ENCODE results near the gene RAB5IF. TPM values are rescaled to one million over a fixed set of nuclear protein-coding genes. Genes with fewer than 3 reads are reported as not detected.

RAB5IF gene
- total and polyA plus RNA-seq, 9 of the 15 experiments (the other 6 are each of a cell fraction or from before 2014, with no cell fraction given): 26.5 to 198 (median 134) TPM

DNA sequence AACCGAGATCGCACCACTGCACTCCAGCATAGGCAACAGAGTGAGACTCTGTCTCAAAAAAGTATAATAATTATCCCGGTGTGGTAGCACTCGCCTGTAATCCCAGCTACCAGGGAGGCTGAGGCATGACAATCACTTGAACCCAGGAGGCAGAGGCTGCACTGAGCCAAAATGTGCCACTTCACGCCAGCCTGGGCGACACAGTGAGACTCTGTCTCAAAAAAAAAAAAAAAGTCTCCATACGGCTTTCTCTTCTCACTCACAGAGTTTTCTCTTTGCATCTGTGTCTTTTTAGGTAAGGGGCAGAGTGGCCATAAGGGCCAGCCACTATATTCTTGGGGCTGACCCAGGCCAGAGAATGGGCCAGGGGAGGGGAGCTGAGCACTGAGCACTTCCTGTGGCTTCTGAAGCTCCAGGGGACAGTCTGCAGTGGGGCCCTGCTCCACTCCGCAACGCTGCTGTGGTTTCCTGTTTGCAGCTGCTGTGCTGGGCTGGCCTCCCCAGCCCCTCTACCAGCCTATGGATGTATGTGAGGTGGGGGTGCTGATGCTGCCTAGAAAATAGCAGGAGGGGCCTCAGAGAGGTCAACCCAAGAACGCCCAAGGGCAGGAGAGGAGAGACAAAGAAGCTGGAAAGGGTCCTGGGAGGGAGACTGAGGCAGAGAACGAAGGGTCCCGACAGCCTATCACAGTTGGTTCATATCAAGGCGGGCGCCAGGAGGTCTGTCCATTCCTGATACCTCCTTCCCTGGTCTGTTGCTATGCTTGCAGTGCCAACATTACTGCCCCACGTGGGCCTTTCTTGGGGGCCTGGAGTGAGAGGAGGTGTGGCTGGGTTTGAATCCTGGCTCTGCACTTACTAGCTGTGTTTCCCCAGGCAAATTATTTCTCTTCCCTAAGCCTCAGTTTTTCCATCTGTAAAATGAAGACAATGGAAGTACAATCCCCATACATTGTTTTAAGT is 24.4 kb downstream of the RAB5IF start:
- H3K9me3 ChIP-seq (replicated peaks; ENCODE audit: control insufficient read depth, insufficient read depth, low read depth, low read length): no peaks in the 10 kb centered on the region
- H3K4me3 ChIP-seq: no peak overlapping the region
- no peaks in the 10 kb centered on the region for H3K36me3 ChIP-seq (ENCODE audit: control insufficient read depth, insufficient read depth, low read length)
- ATAC-seq (peak; percentile 34; the same call in 1 of the 3 replicates), DNase-seq (ENCODE audit: extremely low read depth in 1 of 4, low spot score in 3 of 4) (no peak), FAIRE-seq (no peak)
- no peaks in the 10 kb centered on the region for H3K9me1 ChIP-seq (ENCODE audit: control insufficient read depth, insufficient read depth, low read length)
- TF ChIP-seq, protein P1, sequence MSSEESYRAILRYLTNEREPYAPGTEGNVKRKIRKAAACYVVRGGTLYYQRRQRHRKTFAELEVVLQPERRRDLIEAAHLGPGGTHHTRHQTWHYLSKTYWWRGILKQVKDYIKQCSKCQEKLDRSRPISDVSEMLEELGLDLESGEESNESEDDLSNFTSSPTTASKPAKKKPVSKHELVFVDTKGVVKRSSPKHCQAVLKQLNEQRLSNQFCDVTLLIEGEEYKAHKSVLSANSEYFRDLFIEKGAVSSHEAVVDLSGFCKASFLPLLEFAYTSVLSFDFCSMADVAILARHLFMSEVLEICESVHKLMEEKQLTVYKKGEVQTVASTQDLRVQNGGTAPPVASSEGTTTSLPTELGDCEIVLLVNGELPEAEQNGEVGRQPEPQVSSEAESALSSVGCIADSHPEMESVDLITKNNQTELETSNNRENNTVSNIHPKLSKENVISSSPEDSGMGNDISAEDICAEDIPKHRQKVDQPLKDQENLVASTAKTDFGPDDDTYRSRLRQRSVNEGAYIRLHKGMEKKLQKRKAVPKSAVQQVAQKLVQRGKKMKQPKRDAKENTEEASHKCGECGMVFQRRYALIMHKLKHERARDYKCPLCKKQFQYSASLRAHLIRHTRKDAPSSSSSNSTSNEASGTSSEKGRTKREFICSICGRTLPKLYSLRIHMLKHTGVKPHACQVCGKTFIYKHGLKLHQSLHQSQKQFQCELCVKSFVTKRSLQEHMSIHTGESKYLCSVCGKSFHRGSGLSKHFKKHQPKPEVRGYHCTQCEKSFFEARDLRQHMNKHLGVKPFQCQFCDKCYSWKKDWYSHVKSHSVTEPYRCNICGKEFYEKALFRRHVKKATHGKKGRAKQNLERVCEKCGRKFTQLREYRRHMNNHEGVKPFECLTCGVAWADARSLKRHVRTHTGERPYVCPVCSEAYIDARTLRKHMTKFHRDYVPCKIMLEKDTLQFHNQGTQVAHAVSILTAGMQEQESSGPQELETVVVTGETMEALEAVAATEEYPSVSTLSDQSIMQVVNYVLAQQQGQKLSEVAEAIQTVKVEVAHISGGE (CRISPR knock-in tag; IDR thresholded peaks at IDR 0.05): peak in 1 of 3 experiments; percentile 26; a peak in 1 of 6 replicates
- no peak for TF ChIP-seq ZNF134 (CRISPR knock-in tag; conservative IDR thresholded peaks at IDR 0.05)
- 0 out of 2 replicates have a peak, but pooled peaks have one; percentile 20 for TF ChIP-seq GABPA (tag; conservative IDR thresholded peaks at IDR 0.05; ENCODE audit: low read depth)
- H4K20me1 ChIP-seq (replicated peaks; ENCODE audit: control insufficient read depth, insufficient read depth, low read length): no peaks in the 10 kb centered on the region
- H2AFZ ChIP-seq (ENCODE audit: low read depth, low read length): no peak overlapping the region
- ChIA-PET CTCF (ENCODE audit: low intra/inter-chr PET ratio) (no interaction called here), POLR2A (interaction anchor here (0.6 to 0.7 kb wide), 2 partner anchors 138 to 145 kb away, joined by 3 read pairs; no protein-coding TSS in a partner anchor)
- no peaks in the 10 kb centered on the region for H3K79me2 ChIP-seq (ENCODE audit: control insufficient read depth, insufficient read depth, low read length)
- H3K4me2 ChIP-seq (ENCODE audit: insufficient read depth, low read length): no peak overlapping the region
- peak overlapping the region in 1 of 2 experiments; percentile 58; a peak in 2 of 4 replicates for H3K9ac ChIP-seq (ENCODE audit: insufficient read depth in 1 of 2, low read depth in 2 of 2, low read length in 2 of 2)
- WGBS (ENCODE audit: insufficient coverage, low coverage, missing lambda C conversion rate): 43% methylated on average over 15 of the region's 15 CpGs
- H3K4me1 ChIP-seq (replicated peaks in 1 of 2; ENCODE audit: control insufficient read depth in 2 of 2, insufficient read depth in 2 of 2, low read length in 2 of 2): peaks cover 0 to 3% of the 10 kb centered on the region in 2 experiments; a peak in 1 of 5 replicates
- in situ Hi-C loops (cut with MboI) (no loop called here), intact Hi-C loops (cut with micrococcal nuclease) (no loop called here)
- BruUV-seq (replicated peaks): no TSS peak
- H3K27me3 ChIP-seq (ENCODE audit: control insufficient read depth in 2 of 2, insufficient read depth in 2 of 2, low read length in 2 of 2): no peaks in the 10 kb centered on the region; a peak in 1 of 5 replicates
- H3K27ac ChIP-seq (ENCODE audit: extremely low read depth, low read depth, low read length): no peak overlapping the region

Measured in K562 (cell line).